ENCODE measurements around the gene GABRD.

Gene GABRD

GRCh38 chr1:2056955-2057590 is 37.9 kb downstream of the GABRD start:
- DNase-seq, result no peak

GRCh38 chr1:2059290-2059953 is 40.3 kb downstream of the GABRD start:
- DNase-seq, result no peak

- DNase-seq, result no peak
Observed at GRCh38 chr1:2060072-2060471, 40.9 kb downstream of the GABRD start.

- DNase-seq, result no peak
Observed at GRCh38 chr1:2060535-2060934, 41.4 kb downstream of the GABRD start.

- no peak for DNase-seq
Observed at GRCh38 chr1:2061065-2061778, 42.1 kb downstream of the GABRD start.

- no peak for DNase-seq
Observed at GRCh38 chr1:2065699-2066098, 46.6 kb downstream of the GABRD start.

- no peak for DNase-seq
Observed at GRCh38 chr1:2067393-2067792, 48.2 kb downstream of the GABRD start.

GRCh38 chr1:2067981-2068380 is 48.8 kb downstream of the GABRD start:
- DNase-seq, result no peak

- no peak for DNase-seq
Observed at GRCh38 chr1:2068951-2069350, 49.8 kb downstream of the GABRD start.

- no peak for DNase-seq
Observed at GRCh38 chr1:2070016-2070415, 50.9 kb downstream of the GABRD start.

GRCh38 chr1:2070800-2071530 is 51.8 kb downstream of the GABRD start:
- no peak for DNase-seq

- no peak for DNase-seq
Observed at GRCh38 chr1:2072109-2072806, 53.1 kb downstream of the GABRD start.

GRCh38 chr1:2072891-2073290 is 53.7 kb downstream of the GABRD start:
- no peak for DNase-seq

GRCh38 chr1:2073382-2074230 is 54.5 kb downstream of the GABRD start:
- no peak for DNase-seq

GRCh38 chr1:2074396-2074795 is 55.3 kb downstream of the GABRD start:
- DNase-seq, result no peak

GRCh38 chr1:2074944-2075740 is 56.0 kb downstream of the GABRD start:
- DNase-seq, result no peak

GRCh38 chr1:2076826-2077225 is 57.7 kb downstream of the GABRD start:
- DNase-seq, result no peak

GRCh38 chr1:2078170-2078569 is 59.0 kb downstream of the GABRD start:
- no peak for DNase-seq

- DNase-seq, result no peak
Observed at GRCh38 chr1:2079396-2080085, 60.4 kb downstream of the GABRD start.

GRCh38 chr1:2080140-2080539 is 61.0 kb downstream of the GABRD start:
- DNase-seq, result no peak

Measured in activated CD4-positive, CD25-positive, alpha-beta regulatory T cell (primary cell).